ENCODE data around the gene BUB3.

Gene BUB3

GRCh38 chr10:123132576-123133477 lies 21.4 kb upstream of the BUB3 start:
- peak; percentile 51 for DNase-seq (ENCODE audit: extremely low read depth, low read depth)
- peak; percentile 94 for TF ChIP-seq CTCF (IDR thresholded peaks at IDR 0.05; ENCODE audit: low read depth, low read length)

GRCh38 chr10:123133541-123134342 lies 20.5 kb upstream of the BUB3 start:
- TF ChIP-seq CTCF (IDR thresholded peaks at IDR 0.05; ENCODE audit: low read depth, low read length), result no peak
- DNase-seq (ENCODE audit: extremely low read depth, low read depth), result no peak

GRCh38 chr10:123134343-123134914 lies 19.8 kb upstream of the BUB3 start:
- no peak for DNase-seq (ENCODE audit: extremely low read depth, low read depth)
- no peak for TF ChIP-seq CTCF (IDR thresholded peaks at IDR 0.05; ENCODE audit: low read depth, low read length)

GRCh38 chr10:123134915-123135414 lies 19.2 kb upstream of the BUB3 start:
- no peak for TF ChIP-seq CTCF (IDR thresholded peaks at IDR 0.05; ENCODE audit: low read depth, low read length)
- DNase-seq (ENCODE audit: extremely low read depth, low read depth), result no peak

- no peak for TF ChIP-seq CTCF (IDR thresholded peaks at IDR 0.05; ENCODE audit: low read depth, low read length)
- DNase-seq (ENCODE audit: extremely low read depth, low read depth), result no peak
These were observed 18.6 kb upstream of the BUB3 start, which contains the start of gene HMX3 for GRCh38 chr10:123135415-123136141. TSS of gene HMX3 (plus strand) at chr10:123135970. CDS start at chr10:123136051, 81 bp downstream.

GRCh38 chr10:123136221-123136805 lies 17.9 kb upstream of the BUB3 start:
- no peak for DNase-seq (ENCODE audit: extremely low read depth, low read depth)
- no peak for TF ChIP-seq CTCF (IDR thresholded peaks at IDR 0.05; ENCODE audit: low read depth, low read length)
